Left colon (tissue), 2 donors: ENCODE results near the gene KRTAP10-8. TPM values are rescaled to one million over a fixed set of nuclear protein-coding genes. Genes with fewer than 3 reads are reported as not detected.
A peak's percentile ranks its signal among the peaks of the same experiment; 100 is the strongest.
"Not testable (repeated sequence)": the region's sequence is repeated elsewhere in the genome, so short reads cannot be mapped to it uniquely, and the experiment has no call there.

Source experiments
- ATAC-seq: fragments of 200-7000 bp; cut with Tn5 transposase; one replicate; pipeline ENCODE4 v1.9.1; 2020; ENCODE audit warnings: mild to moderate bottlenecking, moderate library complexity
- DNase-seq, 2 donors: peaks; one replicate each; pipeline ENCODE4 v3.0.0-alpha.2; 2020
- intact Hi-C, 2 donors: fragments of 100-400 bp; cut with DNase I in 1 of 2; cut with micrococcal nuclease in 1 of 2; formaldehyde crosslinking; loops; one replicate each; pipeline versions ENCODE4 v1.11.2 to v1.14.0; 2022; cut with DNase I, micrococcal nuclease
- long read RNA-seq: library from polyadenylated mRNA; unstranded; transcript quantifications from one replicate; pipeline ENCODE4 v2.0.0, GENCODE V29; 2021
- total RNA-seq, 2 donors: library from RNA; stranded (reverse); fragmentation: NEBNext Ultra II Directional; extraction: Animal tissue kit (Norgen Biotek cat#: 25700); gene quantifications; one replicate each; pipeline ENCODE4 v1.2.1, GENCODE V29; 2021
- donor health status: DM: no; HTN: no; CAD: no.
- donor health status: DM: yes; HTN: yes; CAD: no.

The KRTAP10-8 gene
- not detected for total RNA-seq
- long read RNA-seq, result 0 reads

- ATAC-seq (no peak), DNase-seq (no peak)
- intact Hi-C loops, result no loop called here
These were observed at the start of gene KRTAP10-8 for GRCh38 chr21:44612029-44612486. KRTAP10-8 (plus strand) TSS chr21:44612079; CDS start chr21:44612101, 22 bp downstream.

GRCh38 chr21:44564099-44564498, 47.8 kb upstream of the KRTAP10-8 start:
- intact Hi-C loops, result no loop called here
- DNase-seq, result no peak
- no peak for ATAC-seq

GRCh38 chr21:44564886-44565598, 46.8 kb upstream of the KRTAP10-8 start:
- DNase-seq (no peak), ATAC-seq (no peak)
- intact Hi-C loops, result no loop called here

GRCh38 chr21:44566403-44566802, 45.5 kb upstream of the KRTAP10-8 start:
- intact Hi-C loops, result no loop called here
- ATAC-seq (no peak), DNase-seq (no peak)

- no peak for DNase-seq
- intact Hi-C loops, result no loop called here
- ATAC-seq, result no peak
These were observed 44.3 kb upstream of the KRTAP10-8 start for GRCh38 chr21:44567481-44568171.

- intact Hi-C loops, result no loop called here
- no peak for DNase-seq
- ATAC-seq, result no peak
These were observed 43.6 kb upstream of the KRTAP10-8 start for GRCh38 chr21:44568261-44568660.

GRCh38 chr21:44568667-44569556, 43.0 kb upstream of the KRTAP10-8 start:
- intact Hi-C loops, result no loop called here
- peak; percentile 56 for ATAC-seq

GRCh38 chr21:44569861-44570517, 41.9 kb upstream of the KRTAP10-8 start:
- DNase-seq (no peak), ATAC-seq (no peak)
- intact Hi-C loops, result no loop called here

More at GRCh38 chr21:44568667-44569556, 43.0 kb upstream of the KRTAP10-8 start:
- no peak for DNase-seq

GRCh38 chr21:44571296-44571695, 40.6 kb upstream of the KRTAP10-8 start:
- ATAC-seq (no peak), DNase-seq (no peak)
- intact Hi-C loops, result no loop called here

GRCh38 chr21:44571844-44572782, 39.8 kb upstream of the KRTAP10-8 start:
- ATAC-seq (no peak), DNase-seq (no peak)
- intact Hi-C loops, result no loop called here

GRCh38 chr21:44572959-44573583, 38.8 kb upstream of the KRTAP10-8 start:
- ATAC-seq, result no peak
- intact Hi-C loops, result no loop called here
- no peak for DNase-seq

- ATAC-seq, DNase-seq, intact Hi-C loops: not testable (repeated sequence)
These were observed 38.0 kb upstream of the KRTAP10-8 start, which contains the start of gene KRTAP10-4 for GRCh38 chr21:44573630-44574456. KRTAP10-4 (plus strand) TSS chr21:44573729; CDS start chr21:44573759, 30 bp downstream.

GRCh38 chr21:44574457-44575306, 37.2 kb upstream of the KRTAP10-8 start:
- ATAC-seq (peak; percentile 95), DNase-seq (peak; percentile 84 to 90)
- intact Hi-C loops, result no loop called here

- ATAC-seq, result peak; percentile 1
- intact Hi-C loops, result no loop called here
- no peak for DNase-seq
These were observed 36.4 kb upstream of the KRTAP10-8 start for GRCh38 chr21:44575307-44576024.

GRCh38 chr21:44576025-44576420, 35.9 kb upstream of the KRTAP10-8 start:
- intact Hi-C loops, result no loop called here
- peak in 1 of 2 donors; percentile 24 for DNase-seq
- peak; percentile 37 for ATAC-seq
